ENCODE results near the gene PLPPR4. TPM values are rescaled to one million over a fixed set of nuclear protein-coding genes. Genes with fewer than 3 reads are reported as not detected.

Gene PLPPR4
- total and polyA plus RNA-seq, 2 donors (not counting 1 experiment from before 2014, with no cell fraction given): not detected

GRCh38 chr1:99315305-99315704 lies 51.0 kb downstream of the PLPPR4 start:
- H3K27ac Mint-ChIP-seq: no peak overlapping the region
- no peak for ATAC-seq (ENCODE audit: low read depth)

DNA sequence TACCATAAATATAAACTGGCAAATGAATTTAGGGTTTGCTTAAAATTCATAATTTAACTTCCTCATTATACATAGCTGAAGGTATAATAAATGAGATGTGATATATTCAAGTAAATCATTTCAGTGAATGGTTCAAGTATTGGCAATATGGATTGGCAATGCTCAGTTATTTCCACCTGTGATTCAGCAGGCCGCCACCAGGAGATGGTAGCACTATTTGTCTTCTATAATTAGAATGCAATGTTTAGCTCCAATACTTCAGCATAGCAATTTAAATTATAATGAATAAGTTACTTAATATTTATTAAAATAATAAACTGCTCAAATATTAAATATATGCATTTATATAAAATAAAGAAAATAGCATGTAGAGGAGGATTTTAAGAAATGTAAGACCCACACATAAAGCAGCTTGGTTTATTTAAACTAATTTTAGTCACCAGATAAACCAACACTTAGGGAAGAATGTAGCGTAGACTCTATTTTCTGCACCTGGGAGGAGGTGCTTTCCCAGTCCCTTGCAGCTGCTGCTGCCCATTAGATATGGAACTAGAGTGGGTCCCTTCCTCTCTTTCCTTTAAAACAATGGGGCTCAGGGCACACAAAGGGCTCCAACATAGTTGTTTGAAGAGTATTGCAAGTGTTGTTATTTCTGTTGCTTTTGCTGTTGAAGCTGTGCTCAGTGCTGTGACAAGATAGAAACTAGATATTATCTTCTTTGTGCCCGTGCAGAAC lies 62.1 kb downstream of the PLPPR4 start:
- H3K27ac Mint-ChIP-seq: no peak overlapping the region
- no peak for ATAC-seq (ENCODE audit: low read depth)
- POLR2A ChIA-PET: no interaction called here
- intact Hi-C loops (cut with micrococcal nuclease): no loop called here
- H3K4me3 Mint-ChIP-seq: no peak overlapping the region
- H3K9me3 Mint-ChIP-seq (ENCODE audit: insufficient read depth): no peaks in the 10 kb centered on the region
- Histone ChIP-seq H3K4me2 (replicated peaks; ENCODE audit: low read depth, low read length, poor library complexity, severe bottlenecking) (no peak overlapping the region), H3K36me3 (replicated peaks in 1 of 2; ENCODE audit: control extremely low read depth in 1 of 2, control insufficient read depth in 1 of 2, extremely low read depth in 1 of 2, insufficient read depth in 2 of 2, low read length in 1 of 2) (no peaks in the 10 kb centered on the region), H3K27me3 (replicated peaks in 1 of 4; ENCODE audit: control extremely low read depth in 1 of 4, control insufficient read depth in 3 of 4, insufficient read depth in 4 of 4, low read length in 3 of 4) (no peaks in the 10 kb centered on the region), H4K20me1 (ENCODE audit: control insufficient read depth, insufficient read depth, low read length, poor library complexity, severe bottlenecking) (no peaks in the 10 kb centered on the region), H3K4me3 (ENCODE audit: control extremely low read depth in 1 of 5, extremely low read depth in 1 of 5, insufficient read depth in 1 of 5, low read depth in 2 of 5, low read length in 4 of 5) (no peak overlapping the region), H3K9ac (ENCODE audit: low read length) (no peak overlapping the region), H3K27ac (ENCODE audit: low read length in 2 of 2) (no peak overlapping the region), H3K79me2 (ENCODE audit: control insufficient read depth, insufficient read depth, low read length) (no peaks in the 10 kb centered on the region), H2AFZ (ENCODE audit: insufficient read depth, low read depth, low read length, poor library complexity, severe bottlenecking) (no peak overlapping the region), H3K9me3 (ENCODE audit: control extremely low read depth in 1 of 3, control insufficient read depth in 2 of 3, insufficient read depth in 1 of 3, low read length in 2 of 3) (no peaks in the 10 kb centered on the region), H3K4me1 (ENCODE audit: control insufficient read depth in 2 of 2, insufficient read depth in 2 of 2, low read length in 2 of 2) (no peaks in the 10 kb centered on the region)
- CTCF ChIA-PET: no interaction called here
- no peaks in the 10 kb centered on the region for H3K4me1 Mint-ChIP-seq
- no peak for DNase-seq
- H3K27me3 Mint-ChIP-seq: no peaks in the 10 kb centered on the region
- TF ChIP-seq EZH2 (IDR thresholded peaks at IDR 0.05; ENCODE audit: borderline replicate concordance, insufficient read depth, low read depth, low read length, poor library complexity, severe bottlenecking): no peak
- TF ChIP-seq, protein P1, sequence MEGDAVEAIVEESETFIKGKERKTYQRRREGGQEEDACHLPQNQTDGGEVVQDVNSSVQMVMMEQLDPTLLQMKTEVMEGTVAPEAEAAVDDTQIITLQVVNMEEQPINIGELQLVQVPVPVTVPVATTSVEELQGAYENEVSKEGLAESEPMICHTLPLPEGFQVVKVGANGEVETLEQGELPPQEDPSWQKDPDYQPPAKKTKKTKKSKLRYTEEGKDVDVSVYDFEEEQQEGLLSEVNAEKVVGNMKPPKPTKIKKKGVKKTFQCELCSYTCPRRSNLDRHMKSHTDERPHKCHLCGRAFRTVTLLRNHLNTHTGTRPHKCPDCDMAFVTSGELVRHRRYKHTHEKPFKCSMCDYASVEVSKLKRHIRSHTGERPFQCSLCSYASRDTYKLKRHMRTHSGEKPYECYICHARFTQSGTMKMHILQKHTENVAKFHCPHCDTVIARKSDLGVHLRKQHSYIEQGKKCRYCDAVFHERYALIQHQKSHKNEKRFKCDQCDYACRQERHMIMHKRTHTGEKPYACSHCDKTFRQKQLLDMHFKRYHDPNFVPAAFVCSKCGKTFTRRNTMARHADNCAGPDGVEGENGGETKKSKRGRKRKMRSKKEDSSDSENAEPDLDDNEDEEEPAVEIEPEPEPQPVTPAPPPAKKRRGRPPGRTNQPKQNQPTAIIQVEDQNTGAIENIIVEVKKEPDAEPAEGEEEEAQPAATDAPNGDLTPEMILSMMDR (IDR thresholded peaks at IDR 0.05): no peak
- WGBS (ENCODE audit: insufficient coverage): no CpG with 5 or more reads among the region's 3 CpGs

More at GRCh38 chr1:99315305-99315704, 51.0 kb downstream of the PLPPR4 start:
- intact Hi-C loops (cut with micrococcal nuclease): no loop called here
- H2AFZ ChIP-seq (ENCODE audit: insufficient read depth, low read depth, low read length, poor library complexity, severe bottlenecking): no peak overlapping the region
- H3K4me3 ChIP-seq (ENCODE audit: control extremely low read depth in 1 of 5, extremely low read depth in 1 of 5, insufficient read depth in 1 of 5, low read depth in 2 of 5, low read length in 4 of 5): no peak overlapping the region
- no peaks in the 10 kb centered on the region for H3K9me3 ChIP-seq (ENCODE audit: control extremely low read depth in 1 of 3, control insufficient read depth in 2 of 3, insufficient read depth in 1 of 3, low read length in 2 of 3)
- H3K79me2 ChIP-seq (ENCODE audit: control insufficient read depth, insufficient read depth, low read length): no peaks in the 10 kb centered on the region
- ChIA-PET CTCF (no interaction called here), POLR2A (no interaction called here)
- DNase-seq: no peak
- no peak for TF ChIP-seq EZH2 (IDR thresholded peaks at IDR 0.05; ENCODE audit: borderline replicate concordance, insufficient read depth, low read depth, low read length, poor library complexity, severe bottlenecking)
- TF ChIP-seq, protein P1 (IDR thresholded peaks at IDR 0.05): no peak
- H3K27ac ChIP-seq (ENCODE audit: low read length in 2 of 2): no peak overlapping the region
- H3K4me2 ChIP-seq (replicated peaks; ENCODE audit: low read depth, low read length, poor library complexity, severe bottlenecking): no peak overlapping the region
- Mint-ChIP-seq H3K27me3 (no peaks in the 10 kb centered on the region), H3K9me3 (ENCODE audit: insufficient read depth) (no peaks in the 10 kb centered on the region), H3K4me1 (no peaks in the 10 kb centered on the region), H3K4me3 (no peak overlapping the region)
- 100% methylated on average over 1 of the region's 1 CpG for WGBS (ENCODE audit: insufficient coverage)
- H3K9ac ChIP-seq (ENCODE audit: low read length): no peak overlapping the region
- H3K36me3 ChIP-seq (replicated peaks in 1 of 2; ENCODE audit: control extremely low read depth in 1 of 2, control insufficient read depth in 1 of 2, extremely low read depth in 1 of 2, insufficient read depth in 2 of 2, low read length in 1 of 2): no peaks in the 10 kb centered on the region
- H4K20me1 ChIP-seq (ENCODE audit: control insufficient read depth, insufficient read depth, low read length, poor library complexity, severe bottlenecking): no peaks in the 10 kb centered on the region
- no peaks in the 10 kb centered on the region for H3K27me3 ChIP-seq (replicated peaks in 1 of 4; ENCODE audit: control extremely low read depth in 1 of 4, control insufficient read depth in 3 of 4, insufficient read depth in 4 of 4, low read length in 3 of 4)
- H3K4me1 ChIP-seq (ENCODE audit: control insufficient read depth in 2 of 2, insufficient read depth in 2 of 2, low read length in 2 of 2): no peaks in the 10 kb centered on the region

Data from B cell (primary cell).